Left colon (tissue), 2 donors: ENCODE measurements around the gene RNF138. TPM values are rescaled to one million over a fixed set of nuclear protein-coding genes. Genes with fewer than 3 reads are reported as not detected.
"Not testable (repeated sequence)": the region's sequence is repeated elsewhere in the genome, so short reads cannot be mapped to it uniquely, and the experiment has no call there.

Source experiments
- ATAC-seq: fragments of 200-7000 bp; cut with Tn5 transposase; one replicate; pipeline ENCODE4 v1.9.1; 2020; ENCODE audit warnings: mild to moderate bottlenecking, moderate library complexity
- DNase-seq, 2 donors: peaks; one replicate each; pipeline ENCODE4 v3.0.0-alpha.2; 2020
- intact Hi-C, 2 donors: fragments of 100-400 bp; cut with DNase I in 1 of 2; cut with micrococcal nuclease in 1 of 2; formaldehyde crosslinking; loops; one replicate each; pipeline versions ENCODE4 v1.11.2 to v1.14.0; 2022; cut with DNase I, micrococcal nuclease
- long read RNA-seq: library from polyadenylated mRNA; unstranded; transcript quantifications from one replicate; pipeline ENCODE4 v2.0.0, GENCODE V29; 2021
- total RNA-seq, 2 donors: library from RNA; stranded (reverse); fragmentation: NEBNext Ultra II Directional; extraction: Animal tissue kit (Norgen Biotek cat#: 25700); gene quantifications; one replicate each; pipeline ENCODE4 v1.2.1, GENCODE V29; 2021
- donor health status: DM: no; HTN: no; CAD: no.
- donor health status: DM: yes; HTN: yes; CAD: no.

Gene RNF138, protein sequence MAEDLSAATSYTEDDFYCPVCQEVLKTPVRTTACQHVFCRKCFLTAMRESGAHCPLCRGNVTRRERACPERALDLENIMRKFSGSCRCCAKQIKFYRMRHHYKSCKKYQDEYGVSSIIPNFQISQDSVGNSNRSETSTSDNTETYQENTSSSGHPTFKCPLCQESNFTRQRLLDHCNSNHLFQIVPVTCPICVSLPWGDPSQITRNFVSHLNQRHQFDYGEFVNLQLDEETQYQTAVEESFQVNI
- total RNA-seq: 10 to 100 TPM; 38.3 to 54.1 TPM
- long read RNA-seq, transcript RNF138-202 (8 exons, 3,570 nt): major isoform, 36 of 68 reads
- long read RNA-seq, partial matches to known transcripts: 20 of 68 reads
- long read RNA-seq, other reads (novel, unspliced or antisense): 9 of 68 reads

DNA sequence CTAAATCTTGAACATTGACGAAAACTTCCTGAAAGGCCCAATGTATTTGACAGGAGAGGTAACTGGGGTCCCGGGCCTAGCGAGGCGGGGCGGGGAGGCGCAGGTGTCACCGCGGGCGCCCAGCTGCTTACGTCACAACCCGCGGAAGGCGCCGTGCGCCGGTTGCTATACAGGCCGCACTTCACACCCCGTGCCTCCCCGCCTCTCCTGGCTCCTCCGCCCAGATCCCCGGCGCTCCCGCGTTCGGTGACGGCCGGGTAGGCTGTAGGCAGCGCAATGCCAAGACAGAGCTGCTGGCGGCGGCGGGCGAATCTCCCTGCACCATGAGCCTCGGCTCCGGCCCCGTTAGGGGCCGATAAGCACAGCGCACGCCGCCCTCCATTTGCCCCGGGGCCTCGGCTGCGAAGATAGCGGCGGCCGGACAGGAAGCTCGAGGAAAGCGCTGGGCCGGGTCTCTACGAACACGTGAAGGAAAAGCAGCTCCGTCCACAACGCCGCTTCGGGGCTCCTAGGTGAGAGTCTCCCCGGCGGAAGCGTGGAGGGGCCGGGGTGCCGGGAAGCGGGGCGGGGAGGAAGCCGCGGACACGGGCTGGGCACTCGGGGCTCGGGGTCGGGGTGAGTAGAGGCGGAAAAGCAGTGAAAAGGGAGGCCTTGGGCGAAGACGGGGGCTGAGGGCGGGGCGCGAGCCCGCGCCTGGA is at the start of gene RNF138:
Gene RNF138, plus strand, starts transcription at position 151 of the 698 bp plus-strand sequence. CDS start 903 bp downstream, outside the sequence.
- ATAC-seq: peak; percentile 75
- intact Hi-C loops: loop anchor here in 1 of 2 donors (10.0 kb wide), 1 partner anchor 147 kb away; the partner anchor contains the start of gene TRAPPC8
- peak; percentile 93 to 95 for DNase-seq

DNA sequence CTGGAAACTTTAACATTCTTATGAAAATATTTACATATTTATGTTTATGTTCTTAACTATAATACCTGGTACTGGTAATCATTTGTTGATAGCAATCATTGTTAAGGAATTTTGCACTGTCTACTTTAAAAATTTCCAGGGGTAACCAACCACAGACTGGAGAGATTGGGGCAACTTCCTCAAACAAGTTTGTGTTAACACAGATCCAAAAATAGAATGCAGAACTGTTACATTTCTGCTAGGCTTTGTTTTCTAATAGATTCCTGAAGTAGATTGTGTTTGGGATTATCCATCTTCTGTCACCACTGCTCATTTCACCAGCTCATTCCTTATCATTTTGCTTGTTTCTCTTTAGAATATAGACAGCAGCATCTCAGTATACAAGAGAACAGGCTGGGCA is 49.3 kb upstream of the RNF138 start:
- intact Hi-C loops: no loop called here
- ATAC-seq: no peak
- no peak for DNase-seq

DNA sequence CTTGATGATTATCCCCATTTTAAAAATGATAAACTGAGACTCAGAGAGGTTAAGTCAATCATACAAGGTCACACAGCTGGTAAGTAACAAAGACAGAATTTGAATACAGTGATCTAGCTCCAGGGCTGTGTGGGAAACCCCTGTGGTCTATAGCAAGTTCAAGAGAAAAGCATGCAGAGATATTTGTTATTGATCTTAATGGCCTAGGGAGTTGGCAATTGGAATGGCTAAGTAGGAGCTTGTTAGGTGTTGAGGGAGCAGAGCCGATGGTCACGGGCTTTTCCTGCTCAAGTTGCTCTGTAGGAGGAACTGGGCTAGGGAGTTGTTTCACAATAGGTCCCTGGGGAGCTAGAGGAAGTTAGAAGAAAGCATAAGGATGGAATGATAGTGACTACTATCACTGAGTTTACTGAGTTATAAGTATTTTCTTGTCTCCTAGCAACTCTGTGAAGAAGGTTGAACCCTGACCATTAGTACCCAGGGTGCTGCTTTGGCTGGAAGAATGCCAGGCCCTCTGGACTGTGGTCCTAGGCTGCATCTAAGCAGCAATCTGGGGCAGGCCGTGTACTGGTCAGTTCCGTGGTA is 43.1 kb upstream of the RNF138 start:
- peak; percentile 60 to 62 for DNase-seq
- ATAC-seq: peak; percentile 90
- intact Hi-C loops: no loop called here

DNA sequence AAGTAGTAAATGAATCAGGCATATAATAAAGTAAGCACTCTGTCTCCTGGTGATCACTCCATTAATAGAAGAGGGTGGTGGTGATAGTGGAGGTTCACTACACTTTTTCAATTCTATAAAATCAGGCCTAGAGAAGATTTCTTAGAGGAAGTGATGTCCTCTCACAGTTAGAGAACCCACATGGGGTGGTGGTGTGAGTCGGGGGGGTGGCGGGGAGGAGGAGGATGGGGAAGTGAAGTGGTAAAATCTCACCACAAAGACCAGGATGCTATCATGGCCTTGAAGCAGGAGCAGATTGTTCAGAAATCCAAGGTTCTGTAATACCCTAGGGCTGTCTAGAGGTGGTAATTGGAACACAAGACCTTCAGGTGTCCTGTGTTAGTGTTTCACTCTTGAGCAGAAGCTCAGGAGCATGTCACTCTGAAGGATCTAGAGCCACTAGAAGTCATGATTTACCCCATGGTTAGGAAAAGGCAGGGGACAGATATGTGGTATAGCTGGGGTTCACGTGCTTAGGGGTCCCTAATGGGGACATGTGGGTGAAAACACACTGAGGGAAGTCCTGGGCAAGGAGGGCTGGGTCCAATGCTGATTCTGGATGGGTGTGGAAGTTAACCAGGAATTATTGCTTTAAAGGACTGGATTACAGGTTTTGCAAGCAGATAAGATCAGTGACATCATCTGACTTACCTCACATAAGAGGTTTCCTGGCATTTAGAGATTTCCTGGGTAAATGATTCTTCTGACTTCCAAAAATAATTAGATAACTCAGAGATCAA is 42.1 kb upstream of the RNF138 start:
- peak; percentile 76 for ATAC-seq
- intact Hi-C loops: no loop called here
- peak; percentile 41 to 42 for DNase-seq

DNA sequence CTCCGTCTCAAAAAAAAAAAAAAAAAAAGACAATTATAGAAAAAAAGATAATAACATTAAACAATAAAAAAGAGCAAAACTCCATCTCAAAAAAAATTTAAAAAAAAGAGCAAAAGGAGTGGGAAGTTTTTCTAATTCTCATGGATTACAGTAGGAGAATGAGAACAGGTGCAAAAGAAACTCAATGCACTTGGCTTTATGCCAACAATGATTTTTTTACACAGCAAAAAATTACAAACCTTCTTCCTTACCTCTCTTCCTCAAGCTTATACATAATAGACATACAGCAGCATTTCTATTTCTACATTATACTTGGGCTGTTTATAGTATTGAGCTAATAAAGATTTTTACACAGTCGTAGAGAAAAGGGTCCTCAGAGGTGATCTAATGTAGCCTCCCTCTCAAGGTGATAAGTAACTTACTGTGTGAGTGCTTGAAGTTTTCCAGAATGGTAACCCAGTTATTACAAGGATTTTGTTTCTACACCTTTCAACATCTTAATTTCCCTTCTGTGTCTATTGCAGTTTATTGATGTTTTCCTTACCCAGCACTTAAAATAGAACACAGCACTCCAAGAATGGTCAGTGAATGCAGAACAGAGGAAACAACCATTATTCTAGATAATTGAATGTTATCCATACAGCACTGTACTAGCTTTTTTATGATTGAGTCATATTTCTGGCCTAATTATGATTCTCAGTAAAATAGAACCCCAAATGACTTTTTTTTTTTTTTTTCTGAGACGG is 34.9 kb upstream of the RNF138 start:
- peak; percentile 59 for ATAC-seq
- intact Hi-C loops: no loop called here

DNA sequence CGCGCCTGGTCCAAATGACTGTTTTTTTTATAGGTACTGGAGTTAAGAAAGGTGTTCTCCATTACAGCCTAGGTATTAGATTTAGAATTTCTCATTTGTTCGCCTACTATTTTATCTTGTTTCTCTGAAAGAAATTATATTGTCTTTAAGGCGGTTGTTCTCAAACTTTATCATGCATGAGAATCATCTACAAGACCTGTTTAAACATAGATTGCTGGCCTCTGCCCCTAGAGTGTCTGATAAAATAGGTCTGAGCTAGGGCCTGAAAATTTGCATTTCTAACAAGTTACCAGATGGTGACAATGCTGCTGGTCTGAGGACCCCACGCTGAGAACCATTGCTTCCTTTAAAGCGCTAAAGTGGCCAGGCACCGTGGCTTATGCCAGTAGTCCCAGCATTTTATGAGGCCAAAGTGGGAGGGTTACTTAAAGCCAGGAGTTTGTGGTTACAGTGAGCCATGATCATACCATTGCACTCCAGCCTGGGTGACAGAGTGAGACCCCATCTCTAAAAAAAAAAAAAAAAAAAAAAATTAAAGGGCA is 34.0 kb upstream of the RNF138 start:
- ATAC-seq (no peak), DNase-seq (no peak)
- intact Hi-C loops: no loop called here

More for the DNA sequence above, 34.9 kb upstream of the RNF138 start:
- DNase-seq: no peak

DNA sequence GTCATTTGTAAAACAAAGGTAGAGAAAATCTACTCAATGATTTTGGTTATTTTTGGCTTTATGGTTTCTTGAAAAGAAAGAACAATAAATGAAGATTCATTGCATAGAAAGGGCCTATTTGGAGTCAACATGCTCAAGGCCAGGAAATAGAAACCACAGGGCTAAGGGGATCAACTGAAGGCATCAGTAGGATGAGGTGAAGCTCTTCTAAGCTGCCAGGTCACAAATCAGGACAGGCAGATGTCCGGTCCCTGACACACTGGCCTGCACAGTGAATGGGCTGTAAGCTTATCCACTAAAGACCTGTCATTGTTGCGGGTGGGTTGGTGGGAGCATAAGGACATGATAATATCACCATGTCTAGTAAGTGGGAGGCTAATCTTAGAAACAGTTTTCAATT is 31.6 kb upstream of the RNF138 start:
- DNase-seq (no peak), ATAC-seq (no peak)
- intact Hi-C loops: no loop called here

DNA sequence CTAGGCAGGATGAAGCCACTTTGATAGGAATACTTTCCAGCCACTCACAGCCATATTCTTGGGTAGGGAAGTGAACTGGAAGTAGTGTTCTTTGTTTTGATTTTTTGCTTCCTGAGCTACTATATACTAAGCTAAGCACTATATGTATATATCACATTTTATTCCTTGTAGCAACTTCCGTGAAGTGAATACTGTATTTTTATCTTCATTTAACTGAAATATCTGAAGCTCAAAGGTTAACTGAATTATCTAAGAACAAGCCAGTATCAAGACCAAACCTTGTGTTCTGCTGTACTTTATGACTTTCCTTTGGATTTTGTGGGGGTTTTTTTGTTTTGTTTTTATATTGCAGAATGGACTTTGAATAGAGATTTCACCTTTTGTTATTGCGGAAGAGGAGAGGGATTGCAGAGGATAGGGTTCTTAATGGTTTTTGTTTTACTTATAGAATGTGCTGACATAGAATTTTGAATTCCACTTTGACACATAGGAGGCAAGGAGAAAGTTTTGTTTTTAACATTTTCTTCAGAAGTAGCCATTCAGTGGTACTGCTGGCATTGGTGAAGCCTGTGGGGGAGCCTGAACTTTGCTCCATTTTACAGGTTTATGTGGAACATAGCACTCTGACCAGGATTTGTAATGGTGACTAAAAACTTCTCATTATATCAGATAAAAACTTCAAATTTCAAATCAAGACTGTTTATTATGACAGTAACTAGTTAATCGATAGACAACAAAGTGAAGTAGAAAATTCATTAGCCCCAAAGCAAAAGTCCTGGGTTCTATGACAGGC is 24.1 kb upstream of the RNF138 start:
- intact Hi-C loops: no loop called here
- DNase-seq: no peak
- ATAC-seq: peak; percentile 89

DNA sequence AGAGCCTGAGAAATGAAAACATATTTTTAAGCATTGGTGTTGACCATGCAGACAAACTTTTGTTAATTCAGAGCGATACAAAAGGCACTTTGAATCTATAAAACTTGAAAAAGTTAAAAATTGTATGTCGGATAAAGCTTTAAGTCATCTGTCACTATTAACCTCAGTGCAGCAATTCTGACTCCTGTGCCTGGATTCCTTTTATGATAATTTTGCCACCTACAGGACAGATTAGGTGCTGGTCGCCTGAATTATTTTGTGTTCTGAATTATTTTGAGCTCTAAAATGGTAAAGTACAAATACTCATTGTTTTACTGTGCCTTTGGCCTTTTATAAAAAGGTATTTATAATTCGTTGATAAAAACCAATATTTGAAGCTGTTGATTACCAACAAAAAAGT is 19.4 kb upstream of the RNF138 start:
- DNase-seq (no peak), ATAC-seq (peak; percentile 35)
- intact Hi-C loops: no loop called here

DNA sequence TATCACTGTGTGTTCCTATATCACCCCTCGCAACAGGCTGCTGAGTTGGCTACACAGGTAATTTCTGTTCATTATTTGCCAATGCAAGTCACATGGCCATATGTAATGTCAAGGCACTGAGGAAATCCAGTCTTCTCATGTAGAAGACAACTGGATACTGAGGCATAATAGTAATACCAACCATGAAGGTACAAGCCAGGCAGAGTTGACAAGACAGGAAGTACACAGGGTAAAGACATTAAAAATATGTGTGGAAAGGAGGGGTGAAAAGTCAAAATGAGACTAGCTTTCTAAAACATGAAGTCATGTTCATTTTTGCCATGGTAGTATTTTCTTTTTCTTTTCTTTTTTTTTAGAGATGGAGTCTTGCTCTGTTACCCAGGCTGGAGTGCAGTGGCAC is 17.5 kb upstream of the RNF138 start:
- DNase-seq (no peak), ATAC-seq (no peak)
- intact Hi-C loops: no loop called here

DNA sequence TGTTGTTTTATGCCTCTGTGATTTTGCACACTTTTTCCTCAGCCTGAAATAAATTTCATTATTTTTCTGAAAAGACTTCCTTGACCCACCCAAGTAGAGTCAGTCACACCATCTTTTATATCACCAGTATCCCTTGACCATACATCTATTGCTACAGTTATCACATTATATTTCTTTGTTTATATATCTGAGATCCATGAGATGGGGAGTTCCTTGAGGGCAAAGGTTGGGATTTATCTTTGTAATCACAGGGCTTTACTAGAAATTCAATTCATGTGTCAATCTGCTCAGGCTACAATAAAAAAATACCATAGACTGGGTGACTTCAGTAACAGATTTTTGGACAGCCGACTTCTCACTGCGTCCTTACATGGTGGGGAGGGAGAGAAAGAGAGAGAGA is 12.8 kb upstream of the RNF138 start:
- no peak for DNase-seq
- intact Hi-C loops: no loop called here
- peak; percentile 94 for ATAC-seq

DNA sequence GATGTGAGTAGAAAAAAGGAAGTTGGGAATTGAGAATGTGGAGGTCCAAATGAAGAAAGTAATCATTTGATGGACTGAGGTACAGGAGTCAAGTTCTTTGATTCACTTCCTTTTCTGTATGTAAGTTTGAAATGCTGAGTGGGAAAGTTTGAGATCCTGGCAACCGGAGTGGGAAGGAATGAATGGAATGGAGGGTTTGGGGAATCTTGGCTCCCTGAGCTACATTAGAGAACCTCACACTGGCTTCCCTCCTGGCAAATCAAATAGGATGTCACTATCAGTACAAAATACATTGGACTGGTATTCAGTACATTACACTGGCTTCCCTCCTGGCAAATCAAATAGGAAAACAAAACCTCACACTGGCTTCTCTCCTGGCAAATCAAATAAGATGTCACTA is 9.8 kb upstream of the RNF138 start:
- DNase-seq (no peak), ATAC-seq (no peak)
- intact Hi-C loops: no loop called here

DNA sequence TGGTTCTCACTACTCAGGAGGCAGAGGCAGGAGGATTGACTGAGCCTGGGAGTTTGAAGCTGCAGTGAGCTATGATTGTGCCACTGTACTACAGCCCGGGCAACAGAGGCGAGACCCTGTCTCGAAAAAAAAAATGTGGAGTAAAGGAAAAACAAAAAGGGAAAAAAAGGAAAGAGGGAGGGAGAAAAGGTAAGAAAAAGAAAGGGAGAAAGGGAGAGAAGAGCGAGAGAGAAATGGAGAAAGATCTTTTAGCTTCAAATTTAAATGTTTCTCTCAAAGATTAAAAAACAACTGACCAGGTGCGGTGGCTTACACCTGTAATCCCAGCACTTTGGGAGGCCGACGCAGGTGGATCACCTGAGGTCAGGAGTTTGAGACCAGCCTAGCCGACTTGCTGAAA is 7.9 kb upstream of the RNF138 start:
- intact Hi-C loops: no loop called here
- no peak for ATAC-seq
- no peak for DNase-seq

DNA sequence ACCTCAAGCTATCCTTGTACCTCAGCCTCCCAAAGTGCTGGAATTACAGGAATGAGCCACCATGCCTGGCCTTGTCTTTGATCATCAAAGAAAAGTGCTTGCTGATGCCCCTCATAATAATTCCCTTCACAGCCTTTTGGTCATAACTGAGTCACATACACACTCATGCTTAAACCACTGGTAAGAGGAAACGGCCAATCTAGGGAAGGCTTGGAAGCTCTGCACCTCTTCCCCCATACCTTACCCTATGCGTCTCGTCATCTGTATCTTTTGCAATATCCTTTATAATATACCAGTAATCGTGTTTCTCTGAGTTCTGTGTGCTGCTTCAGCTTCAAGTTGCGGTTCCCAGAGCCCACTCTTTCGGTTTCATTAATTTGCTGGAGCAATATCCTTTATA is 4.8 kb upstream of the RNF138 start:
- intact Hi-C loops: no loop called here
- DNase-seq: no peak
- no peak for ATAC-seq

DNA sequence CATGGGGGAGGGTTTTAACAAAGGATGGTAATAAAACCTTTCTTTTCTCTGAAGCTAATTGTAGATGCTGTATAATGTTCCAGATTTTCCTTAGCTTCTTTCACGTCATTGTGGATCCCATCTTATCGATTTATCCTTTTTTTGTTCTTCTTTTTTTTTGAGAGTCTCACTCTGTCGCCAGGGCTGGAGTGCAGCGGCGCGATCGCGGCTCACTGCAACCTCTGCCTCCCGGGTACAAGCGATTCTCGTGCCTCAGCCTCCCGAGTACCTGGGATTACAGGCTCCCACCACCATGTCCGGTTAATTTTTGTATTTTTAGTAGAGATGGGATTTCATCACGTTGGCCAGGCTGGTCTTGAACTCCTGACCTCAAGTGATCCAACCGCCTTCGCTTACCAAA is 843 bp upstream of the RNF138 start:
- intact Hi-C loops: loop anchor here in 1 of 2 donors (10.0 kb wide), 1 partner anchor 146 kb away; the partner anchor contains the start of gene TRAPPC8
- DNase-seq, ATAC-seq: not testable (repeated sequence)

DNA sequence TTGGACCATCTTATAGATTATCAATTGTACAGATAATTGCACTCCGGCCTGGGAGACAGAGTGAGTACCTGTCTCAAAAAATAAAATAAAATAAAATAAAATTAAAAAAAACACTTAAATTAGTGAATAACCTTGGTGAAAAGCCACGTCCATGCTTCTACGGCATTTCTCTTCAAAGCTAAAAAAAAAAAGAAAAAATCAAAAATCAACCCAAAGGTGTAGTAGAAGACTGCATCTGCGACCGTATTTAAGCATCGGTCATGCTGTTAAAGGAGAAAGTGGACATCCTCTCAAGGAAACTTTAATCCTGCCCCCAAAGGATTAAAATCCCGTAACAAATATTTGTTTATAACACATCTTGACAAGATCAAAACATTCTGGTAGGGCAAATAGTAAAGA is 350 bp upstream of the RNF138 start:
- intact Hi-C loops: loop anchor here in 1 of 2 donors (10.0 kb wide), 1 partner anchor 147 kb away; the partner anchor contains the start of gene TRAPPC8
- DNase-seq (no peak), ATAC-seq (no peak)

DNA sequence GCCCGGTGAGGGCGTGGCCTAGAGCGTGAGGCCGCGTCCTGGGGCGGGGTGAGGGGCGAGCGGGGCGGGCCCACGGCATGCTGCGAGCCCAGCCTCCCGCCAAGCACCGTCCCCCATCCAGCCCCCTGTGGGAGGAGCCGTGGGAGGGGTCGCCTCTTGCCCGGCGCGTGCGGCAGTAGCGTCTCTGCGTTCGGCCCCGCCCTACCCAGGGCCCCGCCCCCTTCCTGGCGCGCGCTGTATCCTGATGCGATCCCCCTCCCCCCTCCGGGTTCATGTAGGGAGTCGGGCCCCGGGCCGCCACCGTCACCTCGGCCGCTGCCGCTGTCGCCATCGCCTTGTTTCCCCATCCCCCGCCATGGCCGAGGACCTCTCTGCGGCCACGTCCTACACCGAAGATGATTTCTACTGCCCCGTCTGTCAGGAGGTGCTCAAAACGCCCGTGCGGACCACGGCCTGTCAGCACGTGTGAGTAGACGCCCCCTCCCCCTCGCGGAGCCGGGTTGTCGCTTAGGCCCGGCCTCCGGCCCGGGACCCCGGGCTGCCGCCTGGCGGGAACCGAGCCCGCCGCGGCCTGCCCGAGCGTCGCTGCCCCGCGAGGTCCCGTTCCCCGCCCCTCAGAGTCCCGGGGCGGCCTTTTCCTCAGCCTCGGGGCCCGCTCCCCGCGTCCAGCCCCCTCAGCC is 888 bp downstream of the RNF138 start:
- DNase-seq (peak; percentile 99 to 100), ATAC-seq (peak; percentile 92)
- intact Hi-C loops: loop anchor here in 1 of 2 donors (10.0 kb wide), 1 partner anchor 148 kb away; the partner anchor contains the start of gene TRAPPC8
